ENCODE results near the gene FADS1. TPM values are rescaled to one million over a fixed set of nuclear protein-coding genes. Genes with fewer than 3 reads are reported as not detected.

The FADS1 gene
- total and polyA plus RNA-seq, 2 of the 8 experiments (the other 6 are each of a cell fraction or from before 2014, with no cell fraction given) = 115 to 141 TPM

DNA sequence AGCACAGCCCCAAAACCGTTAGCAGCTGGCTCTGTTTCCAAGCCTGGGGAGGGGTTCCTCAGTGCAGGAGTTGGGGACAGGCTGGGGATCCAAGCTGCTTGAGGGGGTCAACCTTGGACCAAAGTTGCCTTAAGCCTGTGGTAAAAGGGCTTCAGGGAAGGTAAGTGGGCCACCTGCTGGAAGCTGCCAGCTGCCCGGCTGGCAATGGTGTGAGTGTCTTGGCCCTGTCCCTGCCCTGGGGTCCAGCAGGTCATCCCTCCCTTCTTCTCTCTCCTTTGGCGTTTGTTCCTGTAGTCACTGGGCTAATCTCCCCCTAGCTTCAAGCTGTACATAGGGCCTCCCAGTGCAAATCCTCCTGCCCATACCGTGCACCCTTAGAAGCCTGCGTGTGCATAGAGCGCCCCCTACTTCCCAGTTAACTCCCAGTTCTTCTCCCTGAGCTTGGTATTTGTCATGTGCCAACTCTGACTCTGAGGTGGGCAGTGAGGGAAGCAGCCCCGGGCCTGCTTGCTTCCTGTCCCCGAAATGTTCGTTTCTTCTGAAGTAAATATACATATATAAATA is 28.8 kb downstream of the FADS1 start:
- no peaks in the 10 kb centered on the region; the same call in 1 of the 2 replicates for H3K79me1 ChIP-seq (ENCODE audit: low read depth, low read length)
- no peak overlapping the region for H3K9ac ChIP-seq (replicated peaks in 1 of 4; ENCODE audit: extremely low read depth in 1 of 4, low read depth in 3 of 4, low read length in 3 of 4)
- TF ChIP-seq SIN3A (conservative IDR thresholded peaks at IDR 0.05 in 1 of 2, IDR thresholded peaks at IDR 0.05 in 1 of 2; ENCODE audit: low read depth in 1 of 2, low read length in 2 of 2) = no peak
- peak; percentile 74 to 84 for TF ChIP-seq RAD21 (IDR thresholded peaks at IDR 0.05 in 1 of 2, conservative IDR thresholded peaks at IDR 0.05 in 1 of 2; ENCODE audit: low read depth in 2 of 2, low read length in 2 of 2)
- no peak for TF ChIP-seq ZNF274 (IDR thresholded peaks at IDR 0.05; ENCODE audit: borderline replicate concordance, extremely low read depth, low read length)
- TF ChIP-seq BCL11A (IDR thresholded peaks at IDR 0.05; ENCODE audit: low read depth in 2 of 2, low read length in 2 of 2) = no peak
- no peak for TF ChIP-seq TEAD4 (IDR thresholded peaks at IDR 0.05; ENCODE audit: low read depth, low read length)
- no peak for TF ChIP-seq TAF1 (IDR thresholded peaks at IDR 0.05; ENCODE audit: low read depth, low read length)
- no peak for TF ChIP-seq POU5F1 (IDR thresholded peaks at IDR 0.05; ENCODE audit: low read depth, low read length)
- no peak for TF ChIP-seq EZH2 (IDR thresholded peaks at IDR 0.05; ENCODE audit: low read depth, low read length, severe bottlenecking)
- TF ChIP-seq, protein P1, sequence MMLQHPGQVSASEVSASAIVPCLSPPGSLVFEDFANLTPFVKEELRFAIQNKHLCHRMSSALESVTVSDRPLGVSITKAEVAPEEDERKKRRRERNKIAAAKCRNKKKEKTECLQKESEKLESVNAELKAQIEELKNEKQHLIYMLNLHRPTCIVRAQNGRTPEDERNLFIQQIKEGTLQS (IDR thresholded peaks at IDR 0.05; ENCODE audit: insufficient read depth, low read depth, low read length) = no peak

More for the DNA sequence above, 28.8 kb downstream of the FADS1 start:
- Histone ChIP-seq H3K79me2 (ENCODE audit: control insufficient read depth in 1 of 2, insufficient read depth in 2 of 2, low read length in 2 of 2) (peaks cover 0 to 15% of the 10 kb centered on the region in 2 experiments; a peak in 3 of 4 replicates), H3K4ac (replicated peaks; ENCODE audit: insufficient read length, low read depth, low read length) (no peak overlapping the region), H2BK5ac (ENCODE audit: low read depth, low read length) (no peak overlapping the region), H3K4me2 (ENCODE audit: insufficient read depth in 1 of 2, low read depth in 2 of 2, low read length in 2 of 2) (no peak overlapping the region), H3K23me2 (ENCODE audit: low read depth, low read length) (peaks cover 2% of the 10 kb centered on the region; the same call in 1 of the 2 replicates), H3K23ac (ENCODE audit: insufficient read length) (no peak overlapping the region), H2BK120ac (replicated peaks; ENCODE audit: low read depth, low read length) (no peak overlapping the region), H4K20me1 (replicated peaks in 1 of 2; ENCODE audit: control insufficient read depth in 1 of 2, insufficient read depth in 2 of 2, low read length in 2 of 2) (peaks cover 6 to 21% of the 10 kb centered on the region in 2 experiments), H4K91ac (replicated peaks; ENCODE audit: insufficient read length, low read length) (no peak overlapping the region), H2BK20ac (ENCODE audit: low read length) (no peak overlapping the region), H3K27me3 (replicated peaks in 1 of 4; ENCODE audit: control insufficient read depth in 3 of 4, extremely low read depth in 1 of 4, insufficient read depth in 3 of 4, low read length in 3 of 4) (no peaks in the 10 kb centered on the region), H3K36me3 (ENCODE audit: control insufficient read depth in 2 of 4, insufficient read depth in 4 of 4, low read length in 3 of 4) (peaks cover 25 to 45% (median 33%) of the 10 kb centered on the region in 4 experiments; a peak in 7 of 8 replicates), H4K8ac (ENCODE audit: extremely low read depth, insufficient read depth, low read length) (no peak overlapping the region), H2AFZ (ENCODE audit: low read length) (no peak overlapping the region), H3K27ac (ENCODE audit: low read depth, low read length) (no peak overlapping the region), H2BK15ac (ENCODE audit: low read length) (no peak overlapping the region), H2AK5ac (ENCODE audit: low read depth, low read length) (no peak overlapping the region), H3K18ac (ENCODE audit: extremely low read depth, low read length) (no peak overlapping the region), H3K4me3 (ENCODE audit: extremely low read depth in 1 of 4, insufficient read depth in 2 of 4, low read depth in 3 of 4, low read length in 4 of 4) (no peak overlapping the region), H3K9me3 (ENCODE audit: insufficient read depth in 2 of 2, low read depth in 1 of 2, low read length in 1 of 2) (no peaks in the 10 kb centered on the region), H3K4me1 (replicated peaks in 1 of 4; ENCODE audit: control insufficient read depth in 3 of 4, insufficient read depth in 4 of 4, low read length in 3 of 4) (peaks cover 0 to 2% (median 0%) of the 10 kb centered on the region in 4 experiments; a peak in 2 of 7 replicates), H4K5ac (ENCODE audit: insufficient read length, low read depth, low read length) (no peak overlapping the region), H3K56ac (replicated peaks; ENCODE audit: insufficient read length, low read depth, low read length) (no peak overlapping the region), H3K14ac (ENCODE audit: insufficient read length) (no peak overlapping the region), H2BK12ac (ENCODE audit: low read depth, low read length) (no peak overlapping the region)
- DNase-seq (ENCODE audit: low read depth in 1 of 2, low spot score in 2 of 2) (peak in 1 of 2 experiments; percentile 75), FAIRE-seq (peak; percentile 42)
- POLR2A ChIA-PET (ENCODE audit: partially characterized antibody) = interaction anchor here (0.6 to 20.9 kb wide), 15 partner anchors 9 to 896 kb away, joined by 3 to 354 read pairs (median 5); partner anchors contain the start of gene FADS1
- CTCF ChIA-PET (ENCODE audit: partially characterized antibody) = interaction anchor here (0.6 to 10.5 kb wide), 38 partner anchors 8 to 762 kb away, joined by 3 to 168 read pairs (median 4); partner anchors contain the start of gene MYRF
- 69% methylated on average over 9 of the region's 9 CpGs; no CpG with 5 or more reads in 1 of the 2 experiments for WGBS, 2 experiments (ENCODE audit: extremely low coverage in 1 of 2, insufficient coverage in 1 of 2, insufficient read length in 1 of 2, insufficient replicate concordance in 2 of 2, low coverage in 1 of 2, low lambda C conversion rate in 2 of 2, missing lambda C conversion rate in 1 of 2)
